ENCODE results near the gene GFOD1.
A peak's percentile ranks its signal among the peaks of the same experiment; 100 is the strongest.
"Not testable (repeated sequence)": the region's sequence is repeated elsewhere in the genome, so short reads cannot be mapped to it uniquely, and the experiment has no call there.

The GFOD1 gene

GRCh38 chr6:13511141-13511571, 23.8 kb upstream of the GFOD1 start:
- not testable (repeated sequence) for DNase-seq

GRCh38 chr6:13510433-13510832, 23.0 kb upstream of the GFOD1 start:
- not testable (repeated sequence) for DNase-seq

GRCh38 chr6:13508711-13509705, 21.6 kb upstream of the GFOD1 start:
- no peak for DNase-seq

GRCh38 chr6:13507306-13507860, 20.0 kb upstream of the GFOD1 start:
- no peak for DNase-seq

GRCh38 chr6:13505345-13505734, 17.9 kb upstream of the GFOD1 start:
- DNase-seq = no peak

GRCh38 chr6:13504611-13505344, 17.4 kb upstream of the GFOD1 start:
- DNase-seq = no peak

- DNase-seq = no peak
Observed at GRCh38 chr6:13500915-13501314, 13.5 kb upstream of the GFOD1 start.

- DNase-seq = no peak
Observed at GRCh38 chr6:13500264-13500663, 12.9 kb upstream of the GFOD1 start.

- no peak for DNase-seq
Observed at GRCh38 chr6:13496513-13497190, 9.3 kb upstream of the GFOD1 start.

GRCh38 chr6:13495818-13496217, 8.4 kb upstream of the GFOD1 start:
- DNase-seq = no peak

- DNase-seq = no peak
Observed at GRCh38 chr6:13495112-13495776, 7.8 kb upstream of the GFOD1 start.

GRCh38 chr6:13494137-13494536, 6.7 kb upstream of the GFOD1 start:
- no peak for DNase-seq

GRCh38 chr6:13493147-13493546, 5.7 kb upstream of the GFOD1 start:
- no peak for DNase-seq

- no peak for DNase-seq
Observed at GRCh38 chr6:13492357-13492756, 5.0 kb upstream of the GFOD1 start.

GRCh38 chr6:13491538-13491937, 4.1 kb upstream of the GFOD1 start:
- DNase-seq = no peak

GRCh38 chr6:13490402-13490801, 3.0 kb upstream of the GFOD1 start:
- no peak for DNase-seq

- no peak for DNase-seq
Observed at GRCh38 chr6:13488896-13489237, 1.5 kb upstream of the GFOD1 start.

GRCh38 chr6:13488015-13488895, 855 bp upstream of the GFOD1 start:
- DNase-seq = peak; percentile 68

- DNase-seq = peak; percentile 68
Observed at GRCh38 chr6:13486679-13487121, 700 bp downstream of the GFOD1 start.

GRCh38 chr6:13485923-13486562, 1.4 kb downstream of the GFOD1 start:
- peak; percentile 69 for DNase-seq

GRCh38 chr6:13485303-13485702, 2.1 kb downstream of the GFOD1 start:
- DNase-seq = no peak

Data from left hindlimb (tissue), 1 donor.